Mucosa of descending colon (tissue), 3 donors: ENCODE data around the gene CLEC2D. TPM values are rescaled to one million over a fixed set of nuclear protein-coding genes. Genes with fewer than 3 reads are reported as not detected.
"Not testable (repeated sequence)": the region's sequence is repeated elsewhere in the genome, so short reads cannot be mapped to it uniquely, and the experiment has no call there.

Source experiments
- ATAC-seq: fragments of 200-7000 bp; cut with Tn5 transposase; one replicate; pipeline ENCODE4 v1.9.1; 2020; ENCODE audit warnings: mild to moderate bottlenecking, moderate library complexity
- DNase-seq, 3 donors: peaks; one replicate each; pipeline ENCODE4 v3.0.0-alpha.2; 2020
- H3K36me3 ChIP-seq: fragments of 200-600 bp; one replicate; pipeline ENCODE4 v1.8.0; 2021; ENCODE audit warnings: low read depth, mild to moderate bottlenecking
- H3K4me1 ChIP-seq: fragments of 200-600 bp; one replicate; pipeline ENCODE4 v1.8.0; 2021; ENCODE audit warnings: low read depth, mild to moderate bottlenecking
- H3K4me3 ChIP-seq: fragments of 200-600 bp; one replicate; pipeline ENCODE4 v1.8.0; 2021; ENCODE audit warnings: mild to moderate bottlenecking
- H3K9me3 ChIP-seq: fragments of 200-600 bp; one replicate; pipeline ENCODE4 v1.8.0; 2021; ENCODE audit warnings: mild to moderate bottlenecking
- intact Hi-C, 2 donors: fragments of 100-400 bp; cut with DNase I in 1 of 2; cut with micrococcal nuclease in 1 of 2; formaldehyde crosslinking; loops; one replicate each; pipeline versions ENCODE4 v1.11.0 to v1.11.1; 2022; cut with DNase I, micrococcal nuclease
- total RNA-seq, 3 donors: library from RNA; stranded (reverse); fragmentation: NEBNext Ultra II Directional in 2 of 3; extraction: Animal tissue kit (Norgen Biotek cat#: 25700) in 2 of 3; gene quantifications; one replicate each; pipeline versions ENCODE4 v1.2.1 to v1.2.4, GENCODE V29; 2021 to 2023
- TF ChIP-seq, protein P1 (sequence below): fragments of 200-600 bp; IDR thresholded peaks from one replicate; pipeline ENCODE4 v1.8.0; 2022; ENCODE audit warnings: antibody characterized with exemption, mild to moderate bottlenecking
- donor health status: DM: no; HTN: no; CAD: no; lungs with moderate emphysema.
- donor health status: DM: no; HTN: no; CAD: no.
- donor health status: DM: no; HTN: yes; CAD: no.

Gene CLEC2D
- total RNA-seq, 3 donors from 2014 or later, result 7.1 to 10.1 (median 7.2) TPM

DNA sequence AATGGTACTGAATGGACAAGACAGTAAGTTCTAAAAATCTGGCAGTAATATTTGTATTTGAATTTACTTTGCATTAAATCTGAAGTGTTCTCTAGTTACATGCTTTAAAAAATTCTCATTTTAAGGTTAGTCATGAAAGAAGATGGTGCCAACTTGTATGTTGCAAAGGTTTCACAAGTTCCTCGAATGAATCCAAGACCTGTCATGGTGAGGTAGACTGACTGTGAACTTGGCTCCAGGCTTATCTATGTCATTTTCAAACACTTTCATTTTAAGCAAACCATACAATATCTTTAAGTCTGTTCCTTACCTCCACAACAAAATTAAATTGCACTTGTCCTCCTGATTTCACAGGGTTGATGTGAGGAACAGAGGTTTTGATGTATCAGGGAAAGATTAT, 23.4 kb downstream of the CLEC2D start:
- H3K4me1 ChIP-seq, result no peaks in the 10 kb centered on the region
- H3K36me3 ChIP-seq, result no peaks in the 10 kb centered on the region
- peaks cover 3% of the 10 kb centered on the region for H3K9me3 ChIP-seq
- TF ChIP-seq, protein P1, sequence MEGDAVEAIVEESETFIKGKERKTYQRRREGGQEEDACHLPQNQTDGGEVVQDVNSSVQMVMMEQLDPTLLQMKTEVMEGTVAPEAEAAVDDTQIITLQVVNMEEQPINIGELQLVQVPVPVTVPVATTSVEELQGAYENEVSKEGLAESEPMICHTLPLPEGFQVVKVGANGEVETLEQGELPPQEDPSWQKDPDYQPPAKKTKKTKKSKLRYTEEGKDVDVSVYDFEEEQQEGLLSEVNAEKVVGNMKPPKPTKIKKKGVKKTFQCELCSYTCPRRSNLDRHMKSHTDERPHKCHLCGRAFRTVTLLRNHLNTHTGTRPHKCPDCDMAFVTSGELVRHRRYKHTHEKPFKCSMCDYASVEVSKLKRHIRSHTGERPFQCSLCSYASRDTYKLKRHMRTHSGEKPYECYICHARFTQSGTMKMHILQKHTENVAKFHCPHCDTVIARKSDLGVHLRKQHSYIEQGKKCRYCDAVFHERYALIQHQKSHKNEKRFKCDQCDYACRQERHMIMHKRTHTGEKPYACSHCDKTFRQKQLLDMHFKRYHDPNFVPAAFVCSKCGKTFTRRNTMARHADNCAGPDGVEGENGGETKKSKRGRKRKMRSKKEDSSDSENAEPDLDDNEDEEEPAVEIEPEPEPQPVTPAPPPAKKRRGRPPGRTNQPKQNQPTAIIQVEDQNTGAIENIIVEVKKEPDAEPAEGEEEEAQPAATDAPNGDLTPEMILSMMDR, result no peak
- DNase-seq, result no peak
- H3K4me3 ChIP-seq, result no peak overlapping the region
- no peak for ATAC-seq
- intact Hi-C loops, result no loop called here

DNA sequence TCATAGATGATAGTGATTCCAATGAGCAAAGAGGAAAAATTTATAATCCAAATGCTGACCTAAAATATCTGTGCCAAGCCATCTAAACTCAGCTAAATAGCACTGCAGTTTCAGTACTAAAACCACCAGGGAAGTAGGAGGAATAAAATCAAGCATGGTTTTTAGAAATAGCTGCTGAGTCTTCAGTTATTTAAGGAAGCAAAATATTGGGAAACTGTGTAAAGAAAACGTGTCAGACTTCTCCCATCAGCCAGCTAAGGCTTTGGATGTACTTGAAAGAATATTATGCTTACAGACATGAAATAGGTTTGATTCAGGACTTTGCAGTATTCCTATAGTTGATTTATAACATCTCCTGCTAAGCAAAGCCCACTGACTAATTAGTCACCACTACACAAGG, 24.7 kb downstream of the CLEC2D start:
- H3K4me3 ChIP-seq, result no peak overlapping the region
- no peaks in the 10 kb centered on the region for H3K36me3 ChIP-seq
- H3K9me3 ChIP-seq, result peaks cover 3% of the 10 kb centered on the region
- no peaks in the 10 kb centered on the region for H3K4me1 ChIP-seq
- TF ChIP-seq, protein P1, result no peak
- DNase-seq, result no peak
- intact Hi-C loops, result no loop called here
- ATAC-seq, result no peak

DNA sequence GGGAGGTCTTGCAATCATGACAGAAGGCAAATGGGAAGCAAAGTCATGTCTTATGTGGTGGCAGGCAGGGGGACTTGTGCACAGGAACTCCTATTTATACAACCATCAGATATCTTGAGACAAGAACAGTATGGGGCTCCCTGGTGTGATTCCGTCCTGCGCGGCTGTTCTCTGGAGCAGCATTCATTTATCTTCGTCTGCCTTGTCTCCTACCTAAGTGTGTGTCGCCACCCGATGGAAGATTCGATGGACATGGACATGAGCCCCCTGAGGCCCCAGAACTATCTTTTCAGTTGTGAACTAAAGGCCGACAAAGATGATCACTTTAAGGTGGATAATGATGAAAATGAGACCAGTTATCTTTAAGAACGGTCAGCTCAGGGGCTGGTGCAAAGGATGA, 25.6 kb downstream of the CLEC2D start:
- H3K36me3 ChIP-seq, H3K9me3 ChIP-seq, DNase-seq, intact Hi-C loops, ATAC-seq, H3K4me3 ChIP-seq, H3K4me1 ChIP-seq: not testable (repeated sequence)

DNA sequence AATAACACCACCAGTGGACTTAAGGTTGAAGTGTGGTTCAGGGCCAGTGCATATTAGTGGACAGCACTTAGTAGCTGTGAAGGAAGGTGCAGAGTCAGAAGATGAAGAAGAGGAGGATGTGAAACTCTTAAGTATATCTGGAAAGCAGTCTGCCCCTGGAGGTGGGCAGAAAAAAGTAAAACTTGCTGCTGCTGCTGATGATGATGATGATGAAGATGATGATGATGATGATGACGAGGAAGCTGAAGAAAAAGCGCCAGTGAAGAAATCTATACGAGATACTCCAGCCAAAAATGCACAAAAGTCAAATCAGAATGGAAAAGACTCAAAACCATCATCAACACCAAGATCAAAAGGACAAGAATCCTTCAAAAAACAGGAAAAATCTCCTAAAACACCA, 26.1 kb downstream of the CLEC2D start:
- DNase-seq, H3K4me3 ChIP-seq, intact Hi-C loops, ATAC-seq, H3K4me1 ChIP-seq, H3K36me3 ChIP-seq, H3K9me3 ChIP-seq: not testable (repeated sequence)

DNA sequence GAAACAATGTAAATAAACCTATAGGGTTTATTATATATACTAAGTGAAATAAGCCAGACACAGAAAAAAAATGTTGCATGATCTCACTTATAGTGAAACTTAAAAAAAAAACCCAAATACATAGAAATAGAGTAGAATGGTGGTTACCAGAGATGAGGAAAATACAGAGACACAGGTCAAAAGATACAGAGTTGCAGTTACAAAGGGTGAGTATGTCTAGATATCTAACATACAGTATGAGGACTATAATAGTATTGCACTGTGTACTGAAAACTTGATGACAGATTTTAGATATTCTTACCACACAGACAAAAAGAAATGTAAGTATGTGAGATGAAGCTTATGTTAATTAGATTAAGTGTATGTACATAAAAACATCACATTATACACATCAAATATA, 28.1 kb downstream of the CLEC2D start:
- Histone ChIP-seq H3K4me3 (no peak overlapping the region), H3K9me3 (peaks cover 3% of the 10 kb centered on the region)
- ATAC-seq, result no peak

DNA sequence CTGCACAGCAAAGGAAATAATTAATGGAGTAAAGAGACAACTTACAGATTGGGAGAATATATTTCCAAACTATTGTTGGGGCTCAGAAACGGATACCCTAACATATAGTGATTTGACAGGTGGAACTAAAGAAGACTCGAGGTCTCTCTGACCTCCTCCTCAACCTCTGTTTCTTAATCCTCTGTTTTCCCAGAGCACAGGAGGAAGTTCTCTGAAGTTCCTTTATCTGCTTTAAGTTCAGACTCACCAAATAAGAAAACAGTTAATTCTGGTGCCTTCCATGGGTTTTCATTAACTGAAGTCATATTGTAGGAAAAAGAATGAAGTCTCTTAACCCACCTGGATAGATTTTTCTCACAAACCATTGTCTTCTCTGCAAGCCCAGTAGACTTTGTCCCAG, 29.2 kb downstream of the CLEC2D start:
- no peaks in the 10 kb centered on the region for H3K36me3 ChIP-seq
- DNase-seq (no peak), ATAC-seq (no peak)
- H3K4me3 ChIP-seq, result no peak overlapping the region
- no peaks in the 10 kb centered on the region for H3K4me1 ChIP-seq
- H3K9me3 ChIP-seq, result peaks cover 3% of the 10 kb centered on the region
- intact Hi-C loops, result no loop called here
- TF ChIP-seq, protein P1, result no peak

More for the DNA sequence above, 28.1 kb downstream of the CLEC2D start:
- DNase-seq, result no peak
- Histone ChIP-seq H3K36me3 (no peaks in the 10 kb centered on the region), H3K4me1 (no peaks in the 10 kb centered on the region)
- TF ChIP-seq, protein P1, result no peak
- intact Hi-C loops, result no loop called here

DNA sequence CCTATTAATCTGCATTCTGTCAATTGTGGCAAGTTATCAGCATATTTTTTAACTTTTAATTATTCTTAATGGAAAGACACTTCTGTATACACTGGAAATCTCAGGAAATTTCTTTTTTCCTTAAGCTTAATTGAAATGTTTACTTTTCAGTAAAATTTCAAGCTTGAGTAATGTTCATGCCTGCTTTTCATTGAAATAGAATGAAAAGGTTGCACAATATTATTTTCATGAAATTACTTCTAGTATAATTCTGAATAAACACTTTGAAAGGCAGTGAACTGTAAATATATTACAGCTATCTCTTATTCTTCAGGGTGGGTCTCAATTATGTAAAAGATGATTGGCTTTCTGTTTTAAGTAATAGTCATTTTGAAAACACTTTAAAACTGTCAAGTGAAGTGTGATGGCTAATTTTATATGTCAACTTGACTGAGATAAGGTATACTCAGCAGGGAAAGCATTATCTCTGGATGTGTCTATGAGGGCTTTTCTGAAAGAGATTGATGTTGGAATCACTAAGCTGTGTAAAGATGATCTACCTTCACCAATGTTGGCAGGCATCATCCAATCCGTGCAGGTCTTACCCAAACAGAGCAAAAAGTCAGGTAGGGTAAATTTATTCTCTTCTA, 29.9 kb downstream of the CLEC2D start:
- ATAC-seq (no peak), DNase-seq (no peak)
- no peaks in the 10 kb centered on the region for H3K4me1 ChIP-seq
- TF ChIP-seq, protein P1, result no peak
- H3K36me3 ChIP-seq, result no peaks in the 10 kb centered on the region
- no peak overlapping the region for H3K4me3 ChIP-seq
- H3K9me3 ChIP-seq, result peaks cover 3% of the 10 kb centered on the region
- intact Hi-C loops, result no loop called here
